H1 (cell line): ENCODE results near the gene RPL32. TPM values are rescaled to one million over a fixed set of nuclear protein-coding genes. Genes with fewer than 3 reads are reported as not detected.

ENCODE experiments used
- CTCF ChIA-PET: fragments of 300-600 bp; sonication (Branson Sonifier 250); formaldehyde crosslinking; loops from one replicate; lab custom pipeline; 2021; ENCODE audit not compliant: partially characterized antibody; lab: Charles Lee
- POLR2A ChIA-PET: fragments of 300-600 bp; sonication (Branson Sonifier 250); formaldehyde crosslinking; loops from one replicate; lab custom pipeline; 2021; ENCODE audit warnings: inconsistent platforms; ENCODE audit not compliant: partially characterized antibody; lab: Charles Lee
- DNase-seq, 2 experiments: peaks; one replicate each; pipeline versions ENCODE4 v3.0.0 to v3.0.0-alpha.2; 2010 to 2022; ENCODE audit warnings: low spot score in 2 of 2, low read depth in 1 of 2, mixed read lengths in 1 of 2
- FAIRE-seq: peaks from 2 replicates; lab custom pipeline; 2011; peaks lifted over from hg19 to GRCh38; lab: Jason Lieb, UNC
- H2AFZ ChIP-seq: 2 replicates; pipeline ENCODE4 v1.8.1; 2012; ENCODE audit warnings: low read length, inconsistent platforms
- H2AK5ac ChIP-seq: 2 replicates; pipeline ENCODE4 v1.6.1; 2013; ENCODE audit warnings: low read depth, low read length
- H2BK120ac ChIP-seq: replicated peaks from 2 replicates; pipeline ENCODE3; 2013; ENCODE audit warnings: low read depth, low read length, inconsistent platforms
- H2BK12ac ChIP-seq: 2 replicates; pipeline ENCODE4 v1.6.1; 2013; ENCODE audit warnings: low read depth, low read length
- H2BK15ac ChIP-seq: 2 replicates; pipeline ENCODE4 v1.6.1; 2013; ENCODE audit warnings: low read length
- H2BK20ac ChIP-seq: 2 replicates; pipeline ENCODE4 v1.6.1; 2013; ENCODE audit warnings: low read length
- H2BK5ac ChIP-seq: 2 replicates; pipeline ENCODE4 v1.6.1; 2013; ENCODE audit warnings: low read depth, low read length
- H3K14ac ChIP-seq: 2 replicates; pipeline ENCODE4 v1.6.1; 2013; ENCODE audit warnings: inconsistent platforms; ENCODE audit not compliant: insufficient read length
- H3K18ac ChIP-seq: 2 replicates; pipeline ENCODE4 v1.6.1; 2013; ENCODE audit warnings: low read length; ENCODE audit errors: extremely low read depth
- H3K23ac ChIP-seq: 2 replicates; pipeline ENCODE4 v1.6.1; 2013; ENCODE audit warnings: inconsistent platforms; ENCODE audit not compliant: insufficient read length
- H3K23me2 ChIP-seq: 2 replicates; pipeline ENCODE4 v1.6.1; 2013; ENCODE audit warnings: low read depth, low read length
- H3K27ac ChIP-seq: 2 replicates; pipeline ENCODE4 v1.6.1; 2011; ENCODE audit warnings: low read depth, low read length, inconsistent platforms
- H3K27me3 ChIP-seq, 4 experiments: replicated peaks in 1 of 4; 1 replicate in 1 of 4; 2 replicates in 3 of 4; pipeline versions ENCODE4 v1.6.1 to v1.8.1; 2011 to 2013; ENCODE audit warnings: low read length in 3 of 4, mild to moderate bottlenecking in 3 of 4, inconsistent platforms in 2 of 4, mixed read lengths in 2 of 4, moderate library complexity in 1 of 4; ENCODE audit not compliant: control insufficient read depth in 3 of 4, insufficient read depth in 3 of 4; ENCODE audit errors: extremely low read depth in 1 of 4
- H3K36me3 ChIP-seq, 4 experiments: 2 replicates each; pipeline versions ENCODE4 v1.6.1 to v1.8.1; 2011 to 2013; ENCODE audit warnings: mild to moderate bottlenecking in 4 of 4, low read length in 3 of 4, moderate library complexity in 2 of 4, control low read depth in 1 of 4, inconsistent platforms in 1 of 4; ENCODE audit not compliant: insufficient read depth in 4 of 4, control insufficient read depth in 2 of 4
- H3K4ac ChIP-seq: replicated peaks from 2 replicates; pipeline ENCODE3; 2013; ENCODE audit warnings: low read length, low read depth, mixed read lengths, inconsistent platforms; ENCODE audit not compliant: insufficient read length
- H3K4me1 ChIP-seq, 4 experiments: replicated peaks in 1 of 4; 1 replicate in 1 of 4; 2 replicates in 3 of 4; pipeline versions ENCODE4 v1.6.1 to v1.8.1; 2011 to 2013; ENCODE audit warnings: low read length in 3 of 4, inconsistent platforms in 2 of 4, mixed read lengths in 1 of 4; ENCODE audit not compliant: insufficient read depth in 4 of 4, control insufficient read depth in 3 of 4
- H3K4me2 ChIP-seq, 2 experiments: 2 replicates each; pipeline versions ENCODE4 v1.6.1 to v1.8.1; 2011 to 2013; ENCODE audit warnings: low read depth in 2 of 2, low read length in 2 of 2, control low read depth in 1 of 2, inconsistent platforms in 1 of 2, mild to moderate bottlenecking in 1 of 2; ENCODE audit not compliant: insufficient read depth in 1 of 2
- H3K4me3 ChIP-seq, 4 experiments: fragments of 200-600, 300-600 bp in 1 of 4; sonication (generic), shearing (Covaris generic), sonication (Bioruptor Twin) in 1 of 4; 2 replicates each; pipeline versions ENCODE4 v1.5.1 to v1.8.1; 2011 to 2016; ENCODE audit warnings: low read length in 4 of 4, low read depth in 3 of 4, control low read depth in 2 of 4, inconsistent platforms in 2 of 4, mild to moderate bottlenecking in 2 of 4, mixed read lengths in 1 of 4, moderate library complexity in 1 of 4; ENCODE audit not compliant: insufficient read depth in 2 of 4; ENCODE audit errors: extremely low read depth in 1 of 4
- H3K56ac ChIP-seq: replicated peaks from 2 replicates; pipeline ENCODE3; 2013; ENCODE audit warnings: low read depth, mild to moderate bottlenecking, mixed read lengths, low read length, inconsistent platforms; ENCODE audit not compliant: insufficient read length
- H3K79me1 ChIP-seq: 2 replicates; pipeline ENCODE4 v1.6.1; 2013; ENCODE audit warnings: low read depth, low read length, control low read depth
- H3K79me2 ChIP-seq, 2 experiments: 2 replicates each; pipeline versions ENCODE4 v1.6.1 to v1.8.1; 2012 to 2013; ENCODE audit warnings: low read length in 2 of 2, mild to moderate bottlenecking in 2 of 2, inconsistent platforms in 1 of 2; ENCODE audit not compliant: insufficient read depth in 2 of 2, control insufficient read depth in 1 of 2
- H3K9ac ChIP-seq, 4 experiments: replicated peaks in 1 of 4; 1 replicate in 1 of 4; 2 replicates in 3 of 4; pipeline versions ENCODE4 v1.6.1 to v1.8.1; 2011 to 2013; ENCODE audit warnings: low read depth in 3 of 4, low read length in 3 of 4, control low read depth in 2 of 4, mild to moderate bottlenecking in 2 of 4, moderate library complexity in 2 of 4, inconsistent platforms in 1 of 4; ENCODE audit errors: extremely low read depth in 1 of 4
- H3K9me3 ChIP-seq, 2 experiments: 2 replicates each; pipeline versions ENCODE4 v1.6.1 to v1.8.1; 2012 to 2013; ENCODE audit warnings: mild to moderate bottlenecking in 2 of 2, moderate library complexity in 2 of 2, control low read depth in 1 of 2, inconsistent platforms in 1 of 2, low read depth in 1 of 2, low read length in 1 of 2, mixed read lengths in 1 of 2; ENCODE audit not compliant: insufficient read depth in 2 of 2
- H4K20me1 ChIP-seq, 2 experiments: replicated peaks in 1 of 2; 2 replicates each; pipeline versions ENCODE3 to v1.8.1; 2011 to 2013; ENCODE audit warnings: inconsistent platforms in 2 of 2, low read length in 2 of 2, mild to moderate bottlenecking in 1 of 2; ENCODE audit not compliant: insufficient read depth in 2 of 2, control insufficient read depth in 1 of 2
- H4K5ac ChIP-seq: 2 replicates; pipeline ENCODE4 v1.6.1; 2013; ENCODE audit warnings: low read length, low read depth, mixed read lengths, inconsistent platforms; ENCODE audit not compliant: insufficient read length
- H4K8ac ChIP-seq: 2 replicates; pipeline ENCODE4 v1.8.0; 2013; ENCODE audit warnings: mild to moderate bottlenecking, moderate library complexity, low read length, inconsistent platforms; ENCODE audit not compliant: insufficient read depth; ENCODE audit errors: extremely low read depth
- H4K91ac ChIP-seq: replicated peaks from 2 replicates; pipeline ENCODE3; 2013; ENCODE audit warnings: low read length, mixed read lengths, inconsistent platforms; ENCODE audit not compliant: insufficient read length
- ASH2L ChIP-seq: fragments of 200-600, 300-600 bp; sonication (generic); IDR thresholded peaks from one replicate; pipeline ENCODE4 v1.7.1; 2017; ENCODE audit warnings: low read length
- EP300 ChIP-seq, 2 experiments: IDR thresholded peaks; 1 replicate in 1 of 2; 2 replicates in 1 of 2; pipeline ENCODE4 v1.6.1; 2011 to 2012; ENCODE audit warnings: low read depth in 2 of 2, low read length in 2 of 2, mild to moderate bottlenecking in 2 of 2, borderline replicate concordance in 1 of 2, inconsistent platforms in 1 of 2, moderate library complexity in 1 of 2
- HDAC2 ChIP-seq, 2 experiments: fragments of 300-600 bp in 1 of 2; sonication (generic) in 1 of 2; IDR thresholded peaks; 2 replicates each; pipeline ENCODE4 v1.6.1; 2011 to 2012; ENCODE audit warnings: low read depth in 2 of 2, low read length in 2 of 2, mild to moderate bottlenecking in 2 of 2, moderate library complexity in 2 of 2, borderline replicate concordance in 1 of 2, inconsistent platforms in 1 of 2
- RAD21 ChIP-seq, 2 experiments: IDR thresholded peaks in 1 of 2; conservative IDR thresholded peaks in 1 of 2; 2 replicates each; pipeline ENCODE4 v1.6.1; 2011; ENCODE audit warnings: low read depth in 2 of 2, low read length in 2 of 2, improper control_type of control experiment in 1 of 2, inconsistent platforms in 1 of 2, mild to moderate bottlenecking in 1 of 2, moderate library complexity in 1 of 2
- RNF2 ChIP-seq: fragments of 200-900, 300-1000 bp; sonication (generic); IDR thresholded peaks from 2 replicates; pipeline ENCODE4 v1.7.1; 2016; ENCODE audit warnings: borderline replicate concordance, low read depth, mild to moderate bottlenecking, antibody characterized with exemption, low read length; ENCODE audit not compliant: poor library complexity, severe bottlenecking; ENCODE audit errors: missing control alignments
- SIN3A ChIP-seq, 2 experiments: IDR thresholded peaks in 1 of 2; conservative IDR thresholded peaks in 1 of 2; 2 replicates each; pipeline ENCODE4 v1.6.1; 2011 to 2012; ENCODE audit warnings: low read length in 2 of 2, improper control_type of control experiment in 1 of 2, low read depth in 1 of 2, mild to moderate bottlenecking in 1 of 2
- TAF7 ChIP-seq: optimal IDR thresholded peaks from 2 replicates; pipeline ENCODE3; 2011; ENCODE audit warnings: low read depth, mild to moderate bottlenecking, inconsistent platforms, low read length, moderate library complexity, borderline replicate concordance
- WGBS, 2 experiments: shearing (Covaris generic) in 1 of 2; methylation state at CpG; one replicate each; pipeline versions ENCODE4 v1.1.6 to v1.1.7; 2013 to 2015; ENCODE audit warnings: low lambda C conversion rate in 2 of 2, mixed read lengths in 2 of 2, inconsistent platforms in 1 of 2, low coverage in 1 of 2, missing lambda C conversion rate in 1 of 2; ENCODE audit not compliant: insufficient replicate concordance in 2 of 2, insufficient coverage in 1 of 2, insufficient read length in 1 of 2; ENCODE audit errors: extremely low coverage in 1 of 2, missing lambda C conversion rate in 1 of 2; 5-methylcytosine and 5-hydroxymethylcytosine counted together
- polyA plus RNA-seq, 7 experiments: library from polyadenylated mRNA; depleted of rRNA in 3 of 7; stranded (reverse) in 5 of 7; unstranded in 2 of 7; fragments of >200 nt in 5 of 7; fragments of 200-250 nt in 2 of 7; gene quantifications; 1 replicate in 5 of 7; 2 replicates in 1 of 7; 4 replicates in 1 of 7; pipeline versions ENCODE4 v1.2.1 to v1.2.3, GENCODE V29; 2011 to 2013; ENCODE audit warnings: missing spikeins in 2 of 7, mixed read lengths in 2 of 7
- total RNA-seq: library from RNA; stranded (reverse); fragmentation: NEBNext Ultra II Directional; extraction: Animal tissue kit (Norgen Biotek cat#: 25700); gene quantifications from 2 replicates; pipeline ENCODE4 v1.2.1, GENCODE V29; 2021
- TF ChIP-seq, protein P1 (sequence below): IDR thresholded peaks from 2 replicates; pipeline ENCODE4 v1.6.1; 2012; ENCODE audit warnings: low read length, inconsistent platforms

The RPL32 gene
- total and polyA plus RNA-seq, 2 of the 8 experiments (the other 6 are each of a cell fraction or from before 2014, with no cell fraction given), result 1,443 to 2,043 TPM

GRCh38 chr3:12818773-12819172 is 22.6 kb downstream of the RPL32 start:
- no peak overlapping the region for H3K4me3 ChIP-seq
- TF ChIP-seq, protein P1, sequence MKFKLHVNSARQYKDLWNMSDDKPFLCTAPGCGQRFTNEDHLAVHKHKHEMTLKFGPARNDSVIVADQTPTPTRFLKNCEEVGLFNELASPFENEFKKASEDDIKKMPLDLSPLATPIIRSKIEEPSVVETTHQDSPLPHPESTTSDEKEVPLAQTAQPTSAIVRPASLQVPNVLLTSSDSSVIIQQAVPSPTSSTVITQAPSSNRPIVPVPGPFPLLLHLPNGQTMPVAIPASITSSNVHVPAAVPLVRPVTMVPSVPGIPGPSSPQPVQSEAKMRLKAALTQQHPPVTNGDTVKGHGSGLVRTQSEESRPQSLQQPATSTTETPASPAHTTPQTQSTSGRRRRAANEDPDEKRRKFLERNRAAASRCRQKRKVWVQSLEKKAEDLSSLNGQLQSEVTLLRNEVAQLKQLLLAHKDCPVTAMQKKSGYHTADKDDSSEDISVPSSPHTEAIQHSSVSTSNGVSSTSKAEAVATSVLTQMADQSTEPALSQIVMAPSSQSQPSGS, result no peak
- no peak for TF ChIP-seq SIN3A (conservative IDR thresholded peaks at IDR 0.05 in 1 of 2, IDR thresholded peaks at IDR 0.05 in 1 of 2; ENCODE audit: low read depth in 1 of 2, low read length in 2 of 2)
- TF ChIP-seq EP300 (IDR thresholded peaks at IDR 0.05; ENCODE audit: borderline replicate concordance in 1 of 2, low read depth in 2 of 2, low read length in 2 of 2), result no peak
- TF ChIP-seq RNF2, result no peak
- TF ChIP-seq HDAC2 (IDR thresholded peaks at IDR 0.05; ENCODE audit: borderline replicate concordance in 1 of 2, low read depth in 2 of 2, low read length in 2 of 2), result no peak
- no peak for TF ChIP-seq TAF7
- no peak for TF ChIP-seq RAD21 (IDR thresholded peaks at IDR 0.05 in 1 of 2, conservative IDR thresholded peaks at IDR 0.05 in 1 of 2; ENCODE audit: low read depth in 2 of 2, low read length in 2 of 2)
- TF ChIP-seq ASH2L, result no peak
- H2AK5ac ChIP-seq, result no peak overlapping the region
- DNase-seq (no peak), FAIRE-seq (no peak)
- H2BK120ac ChIP-seq, result no peak overlapping the region
- CTCF ChIA-PET, result interaction anchor here (1.2 to 10.2 kb wide), 6 partner anchors 8 to 73 kb away, joined by 3 to 83 read pairs (median 8); no protein-coding TSS in a partner anchor
- no peak overlapping the region for H2BK15ac ChIP-seq
- H2BK20ac ChIP-seq, result no peak overlapping the region
- no peak overlapping the region for H2BK5ac ChIP-seq
- no peak overlapping the region for H3K23ac ChIP-seq
- H2AFZ ChIP-seq, result no peak overlapping the region
- no peak overlapping the region for H3K56ac ChIP-seq
- no peak overlapping the region for H3K9ac ChIP-seq
- POLR2A ChIA-PET, result interaction anchor here (28.5 kb wide), 1 partner anchor 16 kb away, joined by 661 read pairs; the partner anchor contains the start of gene RPL32
- H3K27me3 ChIP-seq, result no peaks in the 10 kb centered on the region
- H4K5ac ChIP-seq, result no peak overlapping the region
- H3K23me2 ChIP-seq, result no peaks in the 10 kb centered on the region
- H3K36me3 ChIP-seq, result peaks cover 4 to 16% (median 9%) of the 10 kb centered on the region in 4 experiments; a peak in 5 of 8 replicates
- H3K4ac ChIP-seq, result no peak overlapping the region
- WGBS, 2 experiments, result 94% methylated on average over 5 of the region's 5 CpGs; no CpG with 5 or more reads in 1 of the 2 experiments
- H2BK12ac ChIP-seq, result no peak overlapping the region
- no peak overlapping the region for H3K18ac ChIP-seq
- no peaks in the 10 kb centered on the region; a peak in 1 of 7 replicates for H3K4me1 ChIP-seq
- no peak overlapping the region for H3K27ac ChIP-seq
- no peaks in the 10 kb centered on the region for H3K79me2 ChIP-seq
- no peaks in the 10 kb centered on the region for H3K79me1 ChIP-seq
- no peak overlapping the region for H4K8ac ChIP-seq
- no peak overlapping the region for H4K91ac ChIP-seq
- no peaks in the 10 kb centered on the region for H3K9me3 ChIP-seq
- no peak overlapping the region for H3K4me2 ChIP-seq
- H4K20me1 ChIP-seq, result peaks cover 2 to 3% of the 10 kb centered on the region in 2 experiments
- H3K14ac ChIP-seq, result no peak overlapping the region
